Stimulated activated CD4-positive, alpha-beta T cell treated with anti-CD3 and anti-CD28 coated beads, Interleukin-4, amount 100 ng/mL, for 48 hours (primary cell): ENCODE measurements around the gene CTDSPL.

ENCODE experiments used
- DNase-seq, 2 donors: peaks; one replicate each; pipeline ENCODE4 v3.0.0-alpha.2; 2020; ENCODE audit warnings: low read depth in 2 of 2

Gene CTDSPL

DNA sequence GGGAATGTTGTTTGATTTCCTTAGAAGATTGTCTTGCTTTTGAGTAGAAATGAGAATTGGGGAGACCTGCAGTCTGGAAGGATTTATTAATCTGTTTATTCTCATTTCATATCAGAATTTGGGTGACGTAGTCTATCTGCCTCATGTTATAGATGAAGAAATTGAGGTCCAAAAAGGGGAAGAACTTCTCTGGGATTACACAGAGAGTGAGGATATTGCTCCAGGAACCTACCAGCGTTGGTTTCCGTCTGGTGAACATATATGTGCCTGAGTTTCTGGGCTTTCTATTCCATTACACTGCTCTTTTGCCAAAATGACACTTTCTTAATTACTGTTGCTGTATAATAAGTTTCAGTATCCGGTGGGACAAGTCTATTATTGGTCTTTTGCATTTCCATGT is 51.8 kb downstream of the CTDSPL start:
- no peak for DNase-seq

DNA sequence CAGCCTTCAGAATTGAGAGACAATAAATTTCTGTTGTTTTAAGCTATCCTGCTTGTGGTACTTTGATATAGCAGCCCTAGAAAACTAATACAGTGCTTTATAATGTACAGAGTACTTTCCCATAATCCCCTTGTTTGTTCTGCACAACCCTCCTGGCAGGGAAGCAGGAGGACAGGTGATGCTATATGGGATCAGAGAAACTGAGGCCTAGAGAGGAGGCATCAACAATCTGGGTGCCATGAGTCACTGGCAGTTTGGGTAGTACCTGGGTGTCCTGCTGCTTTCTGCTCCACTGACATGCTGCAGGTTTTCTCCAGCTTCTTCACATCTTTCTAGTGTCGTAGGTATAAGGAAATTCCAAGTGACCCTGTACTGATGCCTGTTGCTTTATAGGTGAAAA is 55.0 kb downstream of the CTDSPL start:
- DNase-seq, result no peak

DNA sequence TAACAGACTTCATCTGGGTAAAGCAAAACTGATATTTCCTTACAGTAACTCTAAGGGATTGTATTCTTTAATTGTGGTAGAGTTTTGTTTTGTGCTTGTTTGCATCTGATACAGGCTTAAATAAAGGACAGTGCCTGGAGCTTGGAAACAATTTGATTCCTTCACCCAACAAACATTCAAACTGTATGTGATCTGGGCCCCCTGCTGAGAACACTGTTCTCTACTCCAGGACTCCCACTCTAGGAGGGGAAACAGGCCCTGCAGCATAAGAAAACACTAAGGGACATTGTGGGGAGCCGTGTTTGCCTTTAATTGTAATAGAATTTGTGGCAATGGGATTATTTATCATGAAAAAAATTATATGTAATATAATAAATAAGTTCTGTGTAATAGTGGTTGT is 56.9 kb downstream of the CTDSPL start:
- no peak for DNase-seq

DNA sequence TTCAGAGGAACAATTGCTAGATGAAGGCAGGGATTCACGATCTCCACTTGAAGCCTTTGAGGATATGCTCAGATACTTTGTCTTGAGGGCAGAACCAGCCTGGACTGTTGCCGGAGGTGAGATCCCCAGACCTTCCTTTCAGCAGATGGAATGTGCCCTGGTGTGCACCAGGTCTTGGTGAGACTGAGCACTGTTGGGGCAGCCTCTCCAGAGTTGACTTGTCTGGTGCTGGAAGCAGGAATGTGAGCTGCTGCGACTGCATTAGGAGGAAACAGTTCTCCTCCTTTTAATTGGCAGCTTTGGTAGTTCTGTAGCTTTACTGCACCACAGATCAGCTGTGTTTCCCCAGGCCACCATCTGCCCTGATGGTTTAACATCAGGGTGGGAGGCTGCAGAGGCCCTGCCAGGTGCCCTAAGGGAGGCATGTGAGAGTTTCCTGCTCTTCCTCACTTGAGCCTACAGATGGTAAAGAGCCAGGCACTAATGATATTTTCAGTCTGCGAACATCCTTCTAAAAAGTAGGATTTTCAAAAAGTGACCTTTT is 58.5 kb downstream of the CTDSPL start:
- no peak for DNase-seq

DNA sequence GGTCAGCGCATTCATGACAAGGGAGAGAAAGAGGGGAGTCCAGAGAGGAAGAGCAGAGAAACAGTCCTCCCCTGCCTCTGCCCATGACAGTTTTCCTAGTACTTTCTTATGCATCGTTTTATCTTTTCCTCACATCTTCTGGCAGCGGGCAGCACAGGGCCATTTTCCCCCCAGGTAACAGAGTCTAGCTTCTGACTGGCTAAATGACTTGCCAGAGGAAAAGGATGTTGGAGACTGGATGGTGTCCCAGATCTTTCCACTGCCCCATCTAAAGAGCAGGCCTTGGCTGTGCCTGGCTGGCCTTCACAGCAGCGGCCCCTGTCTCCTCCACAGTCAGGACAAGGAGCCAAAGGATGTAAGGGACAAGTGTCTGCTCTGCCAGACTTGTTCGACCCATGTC is 59.3 kb downstream of the CTDSPL start:
- DNase-seq, result no peak

DNA sequence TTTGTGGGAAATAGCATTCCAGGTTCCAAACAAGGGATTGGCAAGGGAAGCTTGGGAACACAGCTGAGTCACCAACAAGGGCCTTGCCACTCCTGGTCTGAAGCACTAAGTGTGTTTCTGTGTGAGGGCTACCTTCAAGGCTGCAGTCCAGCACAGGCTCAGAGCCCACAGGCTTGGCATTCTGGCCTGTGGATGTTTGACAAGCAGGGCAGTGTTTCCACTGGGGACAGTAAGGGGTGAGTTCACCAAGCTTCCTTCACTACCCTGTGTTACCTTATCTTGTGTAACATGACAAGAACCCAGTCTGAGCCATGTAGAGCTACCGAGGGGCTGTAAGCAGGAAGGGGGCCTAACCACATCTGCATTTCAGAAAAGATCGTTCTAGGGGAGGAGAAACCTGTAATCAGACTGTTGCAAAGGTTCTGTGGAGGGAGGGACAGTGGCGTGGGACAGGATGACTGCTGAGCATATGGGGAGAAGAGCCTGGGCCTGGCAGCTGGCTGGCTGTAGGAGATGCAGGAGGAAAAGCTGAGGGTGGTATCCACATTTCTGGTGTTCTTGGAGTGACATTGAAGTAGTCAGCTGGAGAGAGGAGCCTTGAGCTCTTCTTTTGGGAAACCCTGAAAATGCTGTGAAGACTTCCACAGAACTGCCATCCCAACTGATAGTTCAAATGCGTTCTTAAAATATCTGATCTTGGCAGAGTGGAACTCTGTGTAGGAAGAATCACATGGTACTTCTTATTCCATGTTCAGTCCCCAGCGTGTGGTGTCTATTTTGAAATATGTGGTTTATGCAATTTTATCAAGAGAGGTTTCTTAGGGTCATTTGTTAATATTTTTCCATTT is 61.3 kb downstream of the CTDSPL start:
- DNase-seq, result no peak

DNA sequence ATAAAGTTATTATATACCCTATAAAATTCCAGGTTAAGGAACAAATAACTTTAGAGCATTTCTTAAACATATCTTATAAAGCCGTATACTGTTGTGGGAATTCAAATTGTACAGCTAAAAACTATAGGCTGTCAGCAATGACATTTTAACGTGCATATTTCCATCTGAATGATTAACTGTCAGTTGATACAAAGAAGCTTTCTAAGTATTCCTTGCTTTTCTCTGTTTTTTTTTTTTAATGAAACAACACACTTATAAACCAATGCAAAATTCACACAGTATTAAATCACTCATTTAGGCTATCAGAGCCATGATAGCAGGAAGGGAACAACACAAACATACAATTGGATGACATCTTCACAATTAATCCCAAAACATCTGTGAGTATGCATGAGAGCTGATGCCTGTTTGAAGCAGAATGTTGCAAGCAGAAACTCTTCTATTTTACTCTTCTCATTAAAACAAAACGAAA is 61.9 kb downstream of the CTDSPL start:
- DNase-seq, result no peak

- DNase-seq, result no peak
Observed at GRCh38 chr3:37924453-37924852, 62.8 kb downstream of the CTDSPL start.

GRCh38 chr3:37925157-37925556 is 63.5 kb downstream of the CTDSPL start:
- DNase-seq, result no peak

GRCh38 chr3:37926611-37927010 is 64.9 kb downstream of the CTDSPL start:
- DNase-seq, result no peak

GRCh38 chr3:37930495-37930894 is 68.8 kb downstream of the CTDSPL start:
- no peak for DNase-seq

- DNase-seq, result no peak
Observed at GRCh38 chr3:37932505-37932904, 70.8 kb downstream of the CTDSPL start.

DNA sequence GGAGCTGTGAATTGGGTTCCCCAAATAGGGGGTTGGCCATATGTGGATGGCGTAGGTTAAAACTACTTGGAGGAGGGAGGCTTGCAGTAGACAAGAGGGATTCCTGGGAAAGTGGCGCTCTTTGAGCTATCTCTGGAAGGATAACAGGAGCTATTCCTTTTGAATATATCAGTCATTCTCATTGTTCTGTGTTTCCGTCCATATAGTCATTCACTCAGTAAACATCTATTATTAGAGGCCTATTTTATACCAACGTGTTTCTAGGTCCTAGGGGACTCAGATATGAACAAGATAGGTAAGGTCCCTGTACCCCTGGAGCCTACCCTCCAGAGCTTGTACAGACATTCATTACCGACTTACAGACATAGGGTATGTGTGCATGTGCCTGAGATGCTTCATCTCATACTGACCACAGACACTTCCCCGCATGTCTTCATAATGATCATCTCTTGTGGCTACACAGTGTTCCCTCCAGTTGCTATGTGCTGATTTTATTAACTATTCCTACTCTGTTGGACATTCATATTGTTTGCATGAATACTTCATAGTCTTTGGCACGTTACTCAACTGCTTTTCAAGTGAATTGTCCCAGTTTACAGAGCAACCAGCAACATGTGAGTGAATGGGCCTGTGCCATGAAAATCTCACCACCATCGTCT is 73.1 kb downstream of the CTDSPL start:
- DNase-seq, result no peak

- DNase-seq, result no peak
Observed at GRCh38 chr3:37935290-37935668, 73.6 kb downstream of the CTDSPL start.

- no peak for DNase-seq
Observed at GRCh38 chr3:37935756-37936666, 74.3 kb downstream of the CTDSPL start.

- no peak for DNase-seq
Observed at GRCh38 chr3:37937156-37937555, 75.5 kb downstream of the CTDSPL start.

- no peak for DNase-seq
Observed at GRCh38 chr3:37938011-37938410, 76.3 kb downstream of the CTDSPL start.

- no peak for DNase-seq
Observed at GRCh38 chr3:37940242-37940908, 78.7 kb downstream of the CTDSPL start.

- no peak for DNase-seq
Observed at GRCh38 chr3:37941608-37942508, 80.2 kb downstream of the CTDSPL start.

- DNase-seq, result no peak
Observed at GRCh38 chr3:37942646-37943045, 81.0 kb downstream of the CTDSPL start.
